PC-3 (cell line): ENCODE measurements around the gene FEM1A.

Experiments used
- CTCF ChIP-seq: fragments of 300-600 bp; sonication (generic); conservative IDR thresholded peaks from 2 replicates; pipeline ENCODE4 v1.5.1; 2017; ENCODE audit warnings: antibody characterized with exemption, low read depth, mild to moderate bottlenecking, low read length
- EZH2 ChIP-seq: fragments of 300-600 bp; sonication (generic); IDR thresholded peaks from one replicate; pipeline ENCODE4 v1.6.1; 2017; ENCODE audit warnings: antibody characterized with exemption, mild to moderate bottlenecking, low read length; ENCODE audit not compliant: unreplicated experiment

GRCh38 chr19:4807188-4807587, 15.7 kb downstream of the FEM1A start:
- TF ChIP-seq CTCF (no peak), EZH2 (no peak)
